GM10266 (cell line): ENCODE measurements around the gene CEP78.

Source experiments
- DNase-seq: peaks from one replicate; pipeline ENCODE4 v3.0.0; 2012; ENCODE audit errors: extremely low spot score
- TF ChIP-seq, protein P1 (sequence below): IDR thresholded peaks from 2 replicates; pipeline ENCODE4 v1.5.1; 2012; ENCODE audit warnings: mild to moderate bottlenecking, low read depth; ENCODE audit not compliant: control insufficient read depth, insufficient read depth; ENCODE audit errors: missing control alignments

Gene CEP78, protein sequence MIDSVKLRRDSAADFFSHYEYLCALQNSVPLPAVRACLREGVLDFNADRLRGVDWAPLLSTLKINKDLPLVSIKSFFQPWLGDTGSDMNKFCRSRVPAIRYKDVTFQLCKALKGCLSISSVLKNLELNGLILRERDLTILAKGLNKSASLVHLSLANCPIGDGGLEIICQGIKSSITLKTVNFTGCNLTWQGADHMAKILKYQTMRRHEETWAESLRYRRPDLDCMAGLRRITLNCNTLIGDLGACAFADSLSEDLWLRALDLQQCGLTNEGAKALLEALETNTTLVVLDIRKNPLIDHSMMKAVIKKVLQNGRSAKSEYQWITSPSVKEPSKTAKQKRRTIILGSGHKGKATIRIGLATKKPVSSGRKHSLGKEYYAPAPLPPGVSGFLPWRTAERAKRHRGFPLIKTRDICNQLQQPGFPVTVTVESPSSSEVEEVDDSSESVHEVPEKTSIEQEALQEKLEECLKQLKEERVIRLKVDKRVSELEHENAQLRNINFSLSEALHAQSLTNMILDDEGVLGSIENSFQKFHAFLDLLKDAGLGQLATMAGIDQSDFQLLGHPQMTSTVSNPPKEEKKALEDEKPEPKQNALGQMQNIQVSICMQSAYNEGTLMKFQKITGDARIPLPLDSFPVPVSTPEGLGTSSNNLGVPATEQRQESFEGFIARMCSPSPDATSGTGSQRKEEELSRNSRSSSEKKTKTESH

DNA sequence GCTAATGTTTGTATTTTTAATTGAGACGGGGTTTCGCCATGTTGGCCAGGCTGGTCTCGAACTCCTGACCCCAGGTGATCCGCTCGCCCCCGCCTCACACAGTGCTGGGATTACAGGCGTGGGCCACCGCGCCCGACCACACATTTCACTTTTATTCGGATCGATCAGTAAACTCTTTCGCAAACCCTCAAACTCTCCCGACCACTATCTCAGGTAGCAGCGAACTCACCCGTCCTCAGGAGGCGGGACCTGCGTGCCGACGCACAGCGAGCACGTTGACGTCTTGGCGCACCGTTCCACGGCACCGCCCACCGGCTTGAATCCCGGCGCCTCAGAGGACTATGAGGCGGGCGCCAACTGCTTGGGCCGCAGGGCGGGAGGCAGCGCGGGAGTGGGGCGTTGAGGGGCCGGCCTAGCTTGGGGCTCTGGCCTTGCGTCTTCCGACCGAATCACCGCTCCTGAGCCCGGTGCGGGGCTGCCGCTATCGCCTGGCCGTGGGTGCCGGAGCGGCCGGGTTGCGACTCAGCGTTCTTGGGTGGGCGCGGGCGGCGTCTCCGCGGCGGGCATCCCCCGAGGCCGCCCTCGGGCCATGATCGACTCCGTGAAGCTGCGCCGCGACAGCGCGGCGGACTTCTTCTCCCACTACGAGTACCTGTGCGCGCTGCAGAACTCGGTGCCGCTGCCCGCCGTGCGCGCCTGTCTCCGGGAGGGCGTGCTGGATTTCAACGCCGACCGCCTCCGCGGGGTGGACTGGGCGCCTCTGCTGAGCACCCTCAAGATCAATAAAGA, at the start of gene CEP78:
Gene CEP78 (plus strand): TSS at position 314 of the 789 bp plus-strand sequence. CDS start 276 bp downstream, at position 590.
- TF ChIP-seq, protein P1, sequence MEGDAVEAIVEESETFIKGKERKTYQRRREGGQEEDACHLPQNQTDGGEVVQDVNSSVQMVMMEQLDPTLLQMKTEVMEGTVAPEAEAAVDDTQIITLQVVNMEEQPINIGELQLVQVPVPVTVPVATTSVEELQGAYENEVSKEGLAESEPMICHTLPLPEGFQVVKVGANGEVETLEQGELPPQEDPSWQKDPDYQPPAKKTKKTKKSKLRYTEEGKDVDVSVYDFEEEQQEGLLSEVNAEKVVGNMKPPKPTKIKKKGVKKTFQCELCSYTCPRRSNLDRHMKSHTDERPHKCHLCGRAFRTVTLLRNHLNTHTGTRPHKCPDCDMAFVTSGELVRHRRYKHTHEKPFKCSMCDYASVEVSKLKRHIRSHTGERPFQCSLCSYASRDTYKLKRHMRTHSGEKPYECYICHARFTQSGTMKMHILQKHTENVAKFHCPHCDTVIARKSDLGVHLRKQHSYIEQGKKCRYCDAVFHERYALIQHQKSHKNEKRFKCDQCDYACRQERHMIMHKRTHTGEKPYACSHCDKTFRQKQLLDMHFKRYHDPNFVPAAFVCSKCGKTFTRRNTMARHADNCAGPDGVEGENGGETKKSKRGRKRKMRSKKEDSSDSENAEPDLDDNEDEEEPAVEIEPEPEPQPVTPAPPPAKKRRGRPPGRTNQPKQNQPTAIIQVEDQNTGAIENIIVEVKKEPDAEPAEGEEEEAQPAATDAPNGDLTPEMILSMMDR = no peak
- peak; percentile 91 for DNase-seq

DNA sequence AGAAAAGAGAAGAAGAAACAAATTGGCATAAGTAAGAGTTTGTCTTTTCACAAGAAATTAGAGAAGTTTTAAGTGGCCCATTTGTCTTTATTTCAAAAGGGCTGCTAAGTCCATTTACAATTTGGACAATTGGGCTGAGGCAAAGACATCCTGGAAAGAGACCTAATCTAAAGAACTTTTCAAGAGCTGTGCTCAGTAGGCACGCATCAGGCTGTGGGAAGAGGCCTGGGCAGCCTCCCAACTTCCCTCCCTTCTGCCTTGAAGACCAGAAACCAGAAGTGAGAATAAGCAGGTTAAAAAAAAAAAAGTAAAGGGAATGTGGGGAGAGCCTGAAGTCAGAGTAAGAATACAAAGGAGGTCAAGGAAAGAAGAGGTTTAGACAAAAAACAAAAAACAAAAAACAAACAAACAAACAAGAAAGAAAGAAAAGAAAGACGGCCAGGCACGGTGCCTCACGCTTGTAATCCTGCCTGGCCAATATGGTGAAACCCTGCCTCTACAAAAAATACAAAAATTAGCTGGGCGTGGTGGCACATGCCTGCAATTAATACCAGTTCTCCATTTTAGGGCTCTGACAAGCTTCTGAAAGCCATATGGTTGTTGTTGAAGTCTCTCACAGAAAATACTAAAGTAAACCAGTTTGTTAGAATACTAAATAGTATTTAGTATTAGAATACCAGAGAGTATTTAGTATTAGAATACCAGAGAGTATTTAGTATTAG, 48.0 kb upstream of the CEP78 start:
- TF ChIP-seq, protein P1 = no peak
- DNase-seq = no peak

DNA sequence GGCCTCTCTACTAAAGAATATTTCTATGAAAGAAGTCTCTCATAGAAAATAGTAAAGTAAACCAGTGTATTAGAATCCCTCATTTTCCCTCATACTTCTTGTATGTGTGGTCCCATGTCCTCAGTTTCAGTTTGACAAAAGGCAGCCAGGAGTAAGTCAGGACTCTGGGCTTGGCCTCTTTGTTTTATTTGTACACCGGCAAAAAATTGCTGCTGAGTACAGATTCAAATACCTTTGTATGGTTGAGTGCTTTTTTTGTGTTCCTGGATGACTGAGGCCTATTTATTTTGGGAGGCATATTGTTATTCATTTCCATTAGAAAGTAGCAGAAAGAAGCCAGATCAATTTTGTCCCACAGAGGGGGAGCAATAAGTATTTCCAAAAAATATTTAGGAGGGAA, 47.3 kb upstream of the CEP78 start:
- DNase-seq = no peak
- TF ChIP-seq, protein P1 = no peak

DNA sequence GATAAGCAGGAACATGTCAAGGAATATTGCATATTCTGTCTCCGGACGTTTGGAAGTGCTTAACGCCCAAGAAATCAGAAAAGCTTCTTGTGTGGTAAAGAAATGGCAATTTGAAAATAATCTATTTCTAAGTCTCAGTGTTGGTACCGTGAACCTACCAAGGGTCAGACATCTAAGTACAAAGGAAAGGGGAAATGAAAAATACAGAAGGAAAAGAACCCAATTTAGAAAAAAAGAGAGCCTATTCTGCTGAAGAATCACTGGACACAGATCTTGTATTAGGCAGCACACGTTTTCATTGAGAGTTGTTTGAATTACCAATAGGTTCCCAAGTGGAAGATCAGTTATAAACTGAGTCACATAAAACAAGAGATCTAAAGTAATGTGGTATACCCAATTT, 46.9 kb upstream of the CEP78 start:
- no peak for DNase-seq
- TF ChIP-seq, protein P1 = no peak

DNA sequence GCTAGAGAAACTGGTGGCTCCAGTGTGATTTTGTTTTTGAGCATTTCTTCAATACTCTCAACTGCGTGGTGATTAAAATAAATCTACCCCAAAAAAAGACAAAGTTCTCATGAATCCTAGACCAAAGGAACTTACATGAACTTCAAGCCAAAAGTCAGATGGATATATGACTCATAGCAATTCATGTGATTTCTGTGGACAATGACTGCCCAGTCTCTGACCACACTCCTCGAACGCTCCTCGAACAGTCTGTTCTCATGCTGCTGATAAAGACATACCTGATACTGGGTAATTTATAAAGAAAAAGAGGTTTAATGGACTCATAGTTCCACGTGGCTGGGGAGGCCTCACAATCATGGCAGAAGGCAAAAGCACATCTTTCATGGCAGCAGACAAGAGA, 46.4 kb upstream of the CEP78 start:
- TF ChIP-seq, protein P1 = no peak

DNA sequence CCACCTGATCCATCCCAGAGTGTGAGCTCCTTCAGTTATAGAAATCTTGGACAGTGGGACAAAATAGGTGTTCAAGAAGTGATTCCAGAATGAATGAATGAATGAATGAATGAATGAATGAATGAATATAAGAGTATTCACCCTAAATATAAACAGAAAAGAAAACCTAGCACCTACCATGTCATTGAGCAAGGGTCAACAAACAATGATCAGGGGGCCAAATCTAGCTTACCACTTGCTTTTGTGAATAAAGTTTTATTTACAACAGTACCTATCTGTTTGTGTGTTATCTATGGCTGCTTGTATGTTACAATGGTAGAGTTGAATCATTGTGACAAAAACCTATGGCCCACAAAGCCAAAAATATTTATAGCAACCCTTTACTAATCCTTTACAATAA, 43.9 kb upstream of the CEP78 start:
- no peak for DNase-seq
- TF ChIP-seq, protein P1 = no peak

More for the DNA sequence above, 46.4 kb upstream of the CEP78 start:
- DNase-seq = no peak
